CD4-positive, alpha-beta T cell (primary cell): Measurements from ENCODE around the gene VTI1A. TPM values are rescaled to one million over a fixed set of nuclear protein-coding genes. Genes with fewer than 3 reads are reported as not detected.

Source experiments
- ATAC-seq: fragments of 200-7000 bp; cut with Tn5 transposase; one replicate; pipeline ENCODE4 v1.10.0; 2022; ENCODE audit warnings: mild to moderate bottlenecking; ENCODE audit not compliant: poor library complexity
- CTCF ChIA-PET: fragments of 350-600 bp; sonication (Branson Sonifier 250); formaldehyde crosslinking; loops from one replicate; lab custom pipeline; 2021; ENCODE audit warnings: antibody characterized with exemption, inconsistent platforms; lab: Charles Lee
- POLR2A ChIA-PET: fragments of 350-600 bp; sonication (Branson Sonifier 250); formaldehyde crosslinking; loops from one replicate; lab custom pipeline; 2021; ENCODE audit warnings: antibody characterized with exemption, inconsistent platforms; lab: Charles Lee
- DNase-seq, 14 experiments: peaks; one replicate each; pipeline ENCODE4 v3.0.0-alpha.2; 2013 to 2020; ENCODE audit warnings: mixed read lengths in 2 of 14
- H3K27ac ChIP-seq, 2 donors: one replicate each; pipeline versions ENCODE4 v1.5.1 to v1.7.0; 2013; ENCODE audit warnings: low read length in 2 of 2, low read depth in 1 of 2, mild to moderate bottlenecking in 1 of 2
- H3K27me3 ChIP-seq, 2 experiments: 1 replicate in 1 of 2; 2 replicates in 1 of 2; pipeline versions ENCODE4 v1.6.1 to v1.7.0; 2013; ENCODE audit warnings: low read length in 2 of 2, control low read depth in 1 of 2, mild to moderate bottlenecking in 1 of 2, moderate library complexity in 1 of 2; ENCODE audit not compliant: insufficient read depth in 2 of 2, control insufficient read depth in 1 of 2
- H3K36me3 ChIP-seq: one replicate; pipeline ENCODE4 v1.6.1; 2013; ENCODE audit warnings: low read length, control low read depth; ENCODE audit not compliant: insufficient read depth
- H3K4me1 ChIP-seq: one replicate; pipeline ENCODE4 v1.6.1; 2013; ENCODE audit warnings: low read length, control low read depth; ENCODE audit not compliant: insufficient read depth
- H3K4me3 ChIP-seq: one replicate; pipeline ENCODE4 v1.5.1; 2013; ENCODE audit warnings: mild to moderate bottlenecking, low read length, moderate library complexity
- H3K9me3 ChIP-seq, 2 experiments: 1 replicate in 1 of 2; 2 replicates in 1 of 2; pipeline versions ENCODE4 v1.6.1 to v1.7.0; 2013; ENCODE audit warnings: low read length in 2 of 2, mild to moderate bottlenecking in 2 of 2, control low read depth in 1 of 2, moderate library complexity in 1 of 2; ENCODE audit not compliant: control insufficient read depth in 1 of 2, insufficient read depth in 1 of 2
- H3K27ac Mint-ChIP-seq: one replicate; pipeline ENCODE4 v1.8.0; 2020; ENCODE audit warnings: mixed read lengths
- H3K27me3 Mint-ChIP-seq: one replicate; pipeline ENCODE4 v1.8.0; 2021; ENCODE audit warnings: mixed read lengths
- H3K36me3 Mint-ChIP-seq: one replicate; pipeline ENCODE4 v1.8.0; 2021; ENCODE audit warnings: low read depth, mixed read lengths
- H3K4me1 Mint-ChIP-seq: one replicate; pipeline ENCODE4 v1.8.0; 2021; ENCODE audit warnings: low read depth, mixed read lengths
- H3K4me3 Mint-ChIP-seq: one replicate; pipeline ENCODE4 v1.8.0; 2020; ENCODE audit warnings: mild to moderate bottlenecking, mixed read lengths
- H3K9me3 Mint-ChIP-seq: one replicate; pipeline ENCODE4 v1.8.0; 2020; ENCODE audit warnings: mixed read lengths
- CTCF ChIP-seq: fragments of 200-600 bp; IDR thresholded peaks from one replicate; pipeline ENCODE4 v1.8.0; 2022; ENCODE audit warnings: antibody characterized with exemption, mild to moderate bottlenecking
- intact Hi-C, 2 experiments: fragments of 100-400 bp; cut with DNase I in 1 of 2; cut with micrococcal nuclease in 1 of 2; formaldehyde crosslinking; loops; one replicate each; pipeline versions ENCODE4 v1.15.1 to v1.9.0; 2023 to 2025; cut with DNase I, micrococcal nuclease
- total RNA-seq, 174 experiments: library from RNA in 2 of 174; stranded (reverse) in 2 of 174; gene quantifications; one replicate each; pipeline ENCODE4 v1.2.3 and lab custom pipeline; 2021 to 2026

Gene VTI1A
- total RNA-seq, 2 experiments from 2014 or later, result 54.5 to 56.5 TPM

- CTCF ChIA-PET, result no interaction called here
- Histone ChIP-seq H3K4me1 (peaks cover 2% of the 10 kb centered on the region), H3K27ac (no peak overlapping the region), H3K27me3 (no peaks in the 10 kb centered on the region), H3K36me3 (no peaks in the 10 kb centered on the region), H3K9me3 (no peaks in the 10 kb centered on the region), H3K4me3 (no peak overlapping the region)
- no peak for TF ChIP-seq CTCF
- Mint-ChIP-seq H3K27ac (no peak overlapping the region), H3K4me3 (no peak overlapping the region), H3K4me1 (peaks cover 17% of the 10 kb centered on the region), H3K9me3 (no peaks in the 10 kb centered on the region), H3K36me3 (peaks cover 5% of the 10 kb centered on the region), H3K27me3 (no peaks in the 10 kb centered on the region)
- peak in 2 of 14 experiments; percentile 6 to 25 for DNase-seq
- POLR2A ChIA-PET, result interaction anchor here (0.5 kb wide), 1 partner anchor 29 kb away, joined by 3 read pairs; the partner anchor contains the start of gene ZDHHC6
- ATAC-seq, result no peak
- intact Hi-C loops, result loop anchor here (2.0 to 10.0 kb wide), 2 partner anchors 161 to 909 kb away; no protein-coding TSS in a partner anchor
These were observed 28.7 kb downstream of the VTI1A start for GRCh38 chr10:112475575-112476218.

- POLR2A ChIA-PET, result no interaction called here
These were observed 34.6 kb downstream of the VTI1A start for GRCh38 chr10:112481602-112482001.

GRCh38 chr10:112484399-112484798 is 37.4 kb downstream of the VTI1A start:
- Histone ChIP-seq H3K27me3 (no peaks in the 10 kb centered on the region), H3K9me3 (no peaks in the 10 kb centered on the region), H3K4me3 (no peak overlapping the region), H3K4me1 (no peaks in the 10 kb centered on the region), H3K27ac (no peak overlapping the region), H3K36me3 (no peaks in the 10 kb centered on the region)
- Mint-ChIP-seq H3K4me3 (no peak overlapping the region), H3K27me3 (no peaks in the 10 kb centered on the region), H3K27ac (no peak overlapping the region), H3K4me1 (peaks cover 5% of the 10 kb centered on the region), H3K9me3 (no peaks in the 10 kb centered on the region), H3K36me3 (no peaks in the 10 kb centered on the region)
- no peak for TF ChIP-seq CTCF
- intact Hi-C loops, result no loop called here
- no peak for ATAC-seq
- CTCF ChIA-PET, result interaction anchor here (0.7 kb wide), 1 partner anchor 25 kb away, joined by 4 read pairs; no protein-coding TSS in a partner anchor
- POLR2A ChIA-PET, result no interaction called here
- no peak for DNase-seq

More at GRCh38 chr10:112481602-112482001, 34.6 kb downstream of the VTI1A start:
- ATAC-seq, result no peak
- no peak for TF ChIP-seq CTCF
- no peaks in the 10 kb centered on the region for H3K4me1 ChIP-seq
- Mint-ChIP-seq H3K27ac (no peak overlapping the region), H3K36me3 (no peaks in the 10 kb centered on the region), H3K9me3 (no peaks in the 10 kb centered on the region), H3K27me3 (no peaks in the 10 kb centered on the region), H3K4me1 (peaks cover 5% of the 10 kb centered on the region), H3K4me3 (no peak overlapping the region)
- H3K9me3 ChIP-seq, result no peaks in the 10 kb centered on the region
- no peaks in the 10 kb centered on the region for H3K27me3 ChIP-seq
- no peak overlapping the region for H3K27ac ChIP-seq
- H3K4me3 ChIP-seq, result no peak overlapping the region
- H3K36me3 ChIP-seq, result no peaks in the 10 kb centered on the region
- DNase-seq, result no peak
- intact Hi-C loops, result no loop called here
- CTCF ChIA-PET, result interaction anchor here (0.6 to 3.1 kb wide), 2 partner anchors 9 to 775 kb away, joined by 3 to 11 read pairs; no protein-coding TSS in a partner anchor
